Stomach (tissue), 4 donors: ENCODE results near the gene IL36RN.

Experiments used
- CTCF ChIP-seq, 7 experiments: fragments of 450-650 bp in 4 of 7; fragments of 200-600 bp in 3 of 7; sonication (generic) in 3 of 7; IDR thresholded peaks; one replicate each; pipeline ENCODE4 v1.5.1; 2016 to 2019; ENCODE audit warnings: antibody characterized with exemption in 7 of 7, control low read depth in 2 of 7, mild to moderate bottlenecking in 1 of 7
- EP300 ChIP-seq: sonication (generic); formaldehyde crosslinking; IDR thresholded peaks from one replicate; pipeline ENCODE4 v1.6.1; 2017; ENCODE audit warnings: antibody characterized with exemption

DNA sequence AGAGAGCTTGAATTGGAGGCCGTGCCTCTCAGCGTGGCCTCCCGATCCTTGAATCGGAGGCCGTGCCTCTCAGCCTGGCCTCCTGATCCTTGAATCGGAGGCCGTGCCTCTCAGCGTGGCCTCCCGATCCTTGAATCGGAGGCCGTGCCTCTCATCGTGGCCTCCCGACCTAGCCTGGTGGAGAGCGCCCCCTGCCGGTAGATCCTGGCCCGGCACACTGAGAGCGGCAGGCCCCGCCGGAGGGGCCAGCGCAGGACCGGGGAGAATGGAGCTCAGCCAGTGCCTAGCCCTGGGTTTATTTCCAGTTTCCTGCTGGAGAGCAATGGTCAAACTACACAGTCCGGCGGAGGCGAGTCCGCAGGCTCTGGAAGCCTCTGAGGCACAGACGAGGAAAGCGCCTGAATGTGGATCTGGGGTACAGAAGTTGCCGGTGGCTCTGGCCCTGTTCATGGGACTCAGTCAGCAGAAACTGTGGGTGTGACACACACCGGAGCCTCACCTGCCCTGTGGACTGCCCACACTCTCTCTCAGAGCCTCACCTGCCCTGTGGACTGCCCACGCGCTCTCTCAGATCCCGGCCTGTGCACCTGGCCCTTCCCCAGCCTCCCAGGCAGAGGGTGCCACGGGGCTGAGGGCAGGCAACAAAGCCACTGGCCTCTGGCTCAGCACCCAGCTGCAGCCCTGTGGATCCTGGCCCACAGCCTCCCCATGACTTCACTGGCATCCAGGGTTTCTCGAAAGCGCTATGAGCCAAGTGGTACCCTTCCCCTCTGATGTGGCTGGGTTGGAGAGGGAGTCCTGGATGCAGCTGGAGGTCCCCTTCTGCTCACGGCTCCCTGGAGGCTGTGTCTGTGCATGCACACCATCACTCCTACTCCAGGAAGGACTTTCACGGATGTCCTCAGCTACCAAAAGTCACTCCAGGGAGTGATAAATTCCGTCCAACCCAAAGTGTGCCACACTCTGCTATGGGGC lies 7.8 kb upstream of the IL36RN start:
- TF ChIP-seq CTCF (IDR thresholded peaks at IDR 0.05) (no peak), EP300 (no peak)
